ENCODE measurements around the gene VAMP4. TPM values are rescaled to one million over a fixed set of nuclear protein-coding genes. Genes with fewer than 3 reads are reported as not detected.

Gene VAMP4
- total and polyA plus RNA-seq, 10 of the 15 experiments (the other 5 are each of a cell fraction or from before 2014, with no cell fraction given), result 0.90 to 7.9 (median 4.3) TPM

DNA sequence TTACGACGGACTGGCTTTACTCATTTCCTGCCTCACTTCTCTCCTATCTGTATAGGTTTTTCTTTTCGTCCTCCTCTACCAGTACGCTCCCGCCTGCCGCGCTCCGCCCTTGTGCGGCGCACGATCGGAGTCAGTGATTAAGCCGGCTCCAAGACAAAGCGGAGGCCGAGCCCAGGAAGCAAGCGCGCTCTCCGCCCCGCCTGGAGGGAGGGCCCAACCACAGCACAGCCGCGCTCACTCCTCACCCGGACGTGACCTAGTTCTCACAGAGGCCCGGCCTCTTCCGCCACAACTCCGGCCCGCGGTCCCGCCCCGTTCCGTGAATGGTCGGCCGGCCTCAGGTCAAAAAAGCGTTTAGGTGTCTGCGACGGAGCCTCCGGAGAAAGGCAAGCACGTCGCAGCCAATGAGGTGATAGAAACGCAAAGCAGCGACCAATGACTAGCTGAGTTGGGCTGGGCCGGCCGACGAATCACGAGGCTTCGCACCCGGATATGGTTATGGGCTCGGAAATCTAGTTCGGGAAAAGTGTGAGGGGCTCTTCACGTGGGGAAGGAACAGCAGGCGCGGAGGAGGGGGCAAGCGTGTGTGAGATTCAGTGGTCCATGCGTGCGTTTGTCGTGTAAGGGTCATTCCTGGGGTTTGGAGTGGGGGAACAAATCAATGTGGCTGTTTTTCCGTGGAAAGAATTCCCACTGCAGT is 39.5 kb upstream of the VAMP4 start, which contains the start of gene METTL13 (continued):
- TF ChIP-seq YY1 (IDR thresholded peaks at IDR 0.05; ENCODE audit: low read depth, low read length) (peak; percentile 43; the same call in 1 of the 2 replicates), PAX8 (IDR thresholded peaks at IDR 0.05) (no peak), JUNB (IDR thresholded peaks at IDR 0.05) (no peak), HCFC1 (IDR thresholded peaks at IDR 0.05; ENCODE audit: low read length) (peak; percentile 65), SMAD1 (IDR thresholded peaks at IDR 0.05; ENCODE audit: low read depth, partially characterized antibody) (peak; percentile 81), BRCA1 (IDR thresholded peaks at IDR 0.05; ENCODE audit: low read depth, low read length) (no peak), LARP7 (IDR thresholded peaks at IDR 0.05) (no peak), PKNOX1 (IDR thresholded peaks at IDR 0.05) (peak; percentile 81), NFYA (IDR thresholded peaks at IDR 0.05; ENCODE audit: borderline replicate concordance, low read depth, low read length) (peak; percentile 24; the same call in 1 of the 2 replicates), SUZ12 (IDR thresholded peaks at IDR 0.05; ENCODE audit: unreplicated experiment) (no peak), ZBED1 (IDR thresholded peaks at IDR 0.05; ENCODE audit: borderline replicate concordance) (0 out of 2 replicates have a peak, but pooled peaks have one; percentile 31)
- TF ChIP-seq, protein P1, sequence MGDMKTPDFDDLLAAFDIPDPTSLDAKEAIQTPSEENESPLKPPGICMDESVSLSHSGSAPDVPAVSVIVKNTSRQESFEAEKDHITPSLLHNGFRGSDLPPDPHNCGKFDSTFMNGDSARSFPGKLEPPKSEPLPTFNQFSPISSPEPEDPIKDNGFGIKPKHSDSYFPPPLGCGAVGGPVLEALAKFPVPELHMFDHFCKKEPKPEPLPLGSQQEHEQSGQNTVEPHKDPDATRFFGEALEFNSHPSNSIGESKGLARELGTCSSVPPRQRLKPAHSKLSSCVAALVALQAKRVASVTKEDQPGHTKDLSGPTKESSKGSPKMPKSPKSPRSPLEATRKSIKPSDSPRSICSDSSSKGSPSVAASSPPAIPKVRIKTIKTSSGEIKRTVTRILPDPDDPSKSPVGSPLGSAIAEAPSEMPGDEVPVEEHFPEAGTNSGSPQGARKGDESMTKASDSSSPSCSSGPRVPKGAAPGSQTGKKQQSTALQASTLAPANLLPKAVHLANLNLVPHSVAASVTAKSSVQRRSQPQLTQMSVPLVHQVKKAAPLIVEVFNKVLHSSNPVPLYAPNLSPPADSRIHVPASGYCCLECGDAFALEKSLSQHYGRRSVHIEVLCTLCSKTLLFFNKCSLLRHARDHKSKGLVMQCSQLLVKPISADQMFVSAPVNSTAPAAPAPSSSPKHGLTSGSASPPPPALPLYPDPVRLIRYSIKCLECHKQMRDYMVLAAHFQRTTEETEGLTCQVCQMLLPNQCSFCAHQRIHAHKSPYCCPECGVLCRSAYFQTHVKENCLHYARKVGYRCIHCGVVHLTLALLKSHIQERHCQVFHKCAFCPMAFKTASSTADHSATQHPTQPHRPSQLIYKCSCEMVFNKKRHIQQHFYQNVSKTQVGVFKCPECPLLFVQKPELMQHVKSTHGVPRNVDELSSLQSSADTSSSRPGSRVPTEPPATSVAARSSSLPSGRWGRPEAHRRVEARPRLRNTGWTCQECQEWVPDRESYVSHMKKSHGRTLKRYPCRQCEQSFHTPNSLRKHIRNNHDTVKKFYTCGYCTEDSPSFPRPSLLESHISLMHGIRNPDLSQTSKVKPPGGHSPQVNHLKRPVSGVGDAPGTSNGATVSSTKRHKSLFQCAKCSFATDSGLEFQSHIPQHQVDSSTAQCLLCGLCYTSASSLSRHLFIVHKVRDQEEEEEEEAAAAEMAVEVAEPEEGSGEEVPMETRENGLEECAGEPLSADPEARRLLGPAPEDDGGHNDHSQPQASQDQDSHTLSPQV (IDR thresholded peaks at IDR 0.05), result peak; percentile 94
- TF ChIP-seq, protein P2, sequence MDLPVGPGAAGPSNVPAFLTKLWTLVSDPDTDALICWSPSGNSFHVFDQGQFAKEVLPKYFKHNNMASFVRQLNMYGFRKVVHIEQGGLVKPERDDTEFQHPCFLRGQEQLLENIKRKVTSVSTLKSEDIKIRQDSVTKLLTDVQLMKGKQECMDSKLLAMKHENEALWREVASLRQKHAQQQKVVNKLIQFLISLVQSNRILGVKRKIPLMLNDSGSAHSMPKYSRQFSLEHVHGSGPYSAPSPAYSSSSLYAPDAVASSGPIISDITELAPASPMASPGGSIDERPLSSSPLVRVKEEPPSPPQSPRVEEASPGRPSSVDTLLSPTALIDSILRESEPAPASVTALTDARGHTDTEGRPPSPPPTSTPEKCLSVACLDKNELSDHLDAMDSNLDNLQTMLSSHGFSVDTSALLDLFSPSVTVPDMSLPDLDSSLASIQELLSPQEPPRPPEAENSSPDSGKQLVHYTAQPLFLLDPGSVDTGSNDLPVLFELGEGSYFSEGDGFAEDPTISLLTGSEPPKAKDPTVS (IDR thresholded peaks at IDR 0.05; ENCODE audit: low read depth, low read length), result no peak
- TF ChIP-seq, protein P3, sequence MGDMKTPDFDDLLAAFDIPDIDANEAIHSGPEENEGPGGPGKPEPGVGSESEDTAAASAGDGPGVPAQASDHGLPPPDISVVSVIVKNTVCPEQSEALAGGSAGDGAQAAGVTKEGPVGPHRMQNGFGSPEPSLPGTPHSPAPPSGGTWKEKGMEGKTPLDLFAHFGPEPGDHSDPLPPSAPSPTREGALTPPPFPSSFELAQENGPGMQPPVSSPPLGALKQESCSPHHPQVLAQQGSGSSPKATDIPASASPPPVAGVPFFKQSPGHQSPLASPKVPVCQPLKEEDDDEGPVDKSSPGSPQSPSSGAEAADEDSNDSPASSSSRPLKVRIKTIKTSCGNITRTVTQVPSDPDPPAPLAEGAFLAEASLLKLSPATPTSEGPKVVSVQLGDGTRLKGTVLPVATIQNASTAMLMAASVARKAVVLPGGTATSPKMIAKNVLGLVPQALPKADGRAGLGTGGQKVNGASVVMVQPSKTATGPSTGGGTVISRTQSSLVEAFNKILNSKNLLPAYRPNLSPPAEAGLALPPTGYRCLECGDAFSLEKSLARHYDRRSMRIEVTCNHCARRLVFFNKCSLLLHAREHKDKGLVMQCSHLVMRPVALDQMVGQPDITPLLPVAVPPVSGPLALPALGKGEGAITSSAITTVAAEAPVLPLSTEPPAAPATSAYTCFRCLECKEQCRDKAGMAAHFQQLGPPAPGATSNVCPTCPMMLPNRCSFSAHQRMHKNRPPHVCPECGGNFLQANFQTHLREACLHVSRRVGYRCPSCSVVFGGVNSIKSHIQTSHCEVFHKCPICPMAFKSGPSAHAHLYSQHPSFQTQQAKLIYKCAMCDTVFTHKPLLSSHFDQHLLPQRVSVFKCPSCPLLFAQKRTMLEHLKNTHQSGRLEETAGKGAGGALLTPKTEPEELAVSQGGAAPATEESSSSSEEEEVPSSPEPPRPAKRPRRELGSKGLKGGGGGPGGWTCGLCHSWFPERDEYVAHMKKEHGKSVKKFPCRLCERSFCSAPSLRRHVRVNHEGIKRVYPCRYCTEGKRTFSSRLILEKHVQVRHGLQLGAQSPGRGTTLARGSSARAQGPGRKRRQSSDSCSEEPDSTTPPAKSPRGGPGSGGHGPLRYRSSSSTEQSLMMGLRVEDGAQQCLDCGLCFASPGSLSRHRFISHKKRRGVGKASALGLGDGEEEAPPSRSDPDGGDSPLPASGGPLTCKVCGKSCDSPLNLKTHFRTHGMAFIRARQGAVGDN (IDR thresholded peaks at IDR 0.05), result peak; percentile 54; the same call in 1 of the 2 replicates
- TF ChIP-seq, protein P4, sequence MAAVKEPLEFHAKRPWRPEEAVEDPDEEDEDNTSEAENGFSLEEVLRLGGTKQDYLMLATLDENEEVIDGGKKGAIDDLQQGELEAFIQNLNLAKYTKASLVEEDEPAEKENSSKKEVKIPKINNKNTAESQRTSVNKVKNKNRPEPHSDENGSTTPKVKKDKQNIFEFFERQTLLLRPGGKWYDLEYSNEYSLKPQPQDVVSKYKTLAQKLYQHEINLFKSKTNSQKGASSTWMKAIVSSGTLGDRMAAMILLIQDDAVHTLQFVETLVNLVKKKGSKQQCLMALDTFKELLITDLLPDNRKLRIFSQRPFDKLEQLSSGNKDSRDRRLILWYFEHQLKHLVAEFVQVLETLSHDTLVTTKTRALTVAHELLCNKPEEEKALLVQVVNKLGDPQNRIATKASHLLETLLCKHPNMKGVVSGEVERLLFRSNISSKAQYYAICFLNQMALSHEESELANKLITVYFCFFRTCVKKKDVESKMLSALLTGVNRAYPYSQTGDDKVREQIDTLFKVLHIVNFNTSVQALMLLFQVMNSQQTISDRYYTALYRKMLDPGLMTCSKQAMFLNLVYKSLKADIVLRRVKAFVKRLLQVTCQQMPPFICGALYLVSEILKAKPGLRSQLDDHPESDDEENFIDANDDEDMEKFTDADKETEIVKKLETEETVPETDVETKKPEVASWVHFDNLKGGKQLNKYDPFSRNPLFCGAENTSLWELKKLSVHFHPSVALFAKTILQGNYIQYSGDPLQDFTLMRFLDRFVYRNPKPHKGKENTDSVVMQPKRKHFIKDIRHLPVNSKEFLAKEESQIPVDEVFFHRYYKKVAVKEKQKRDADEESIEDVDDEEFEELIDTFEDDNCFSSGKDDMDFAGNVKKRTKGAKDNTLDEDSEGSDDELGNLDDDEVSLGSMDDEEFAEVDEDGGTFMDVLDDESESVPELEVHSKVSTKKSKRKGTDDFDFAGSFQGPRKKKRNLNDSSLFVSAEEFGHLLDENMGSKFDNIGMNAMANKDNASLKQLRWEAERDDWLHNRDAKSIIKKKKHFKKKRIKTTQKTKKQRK (IDR thresholded peaks at IDR 0.05; ENCODE audit: low read depth, low read length), result peak; percentile 68
